Measurements from ENCODE around the gene TSPAN32. TPM values are rescaled to one million over a fixed set of nuclear protein-coding genes. Genes with fewer than 3 reads are reported as not detected.

Gene TSPAN32
- polyA plus RNA-seq, 2 of the 4 experiments (the other 2 are of a cell fraction), result not detected

GRCh38 chr11:2351701-2352100, 49.9 kb downstream of the TSPAN32 start:
- TF ChIP-seq ESRRA (IDR thresholded peaks at IDR 0.05; ENCODE audit: borderline replicate concordance, low read length) (no peak), CBX8 (IDR thresholded peaks at IDR 0.05) (no peak), POLR2AphosphoS2 (conservative IDR thresholded peaks at IDR 0.05; ENCODE audit: low read length) (no peak), EHF (CRISPR knock-in tag; IDR thresholded peaks at IDR 0.05) (no peak), NPAS2 (CRISPR knock-in tag; IDR thresholded peaks at IDR 0.05; ENCODE audit: borderline replicate concordance) (no peak), REST (IDR thresholded peaks at IDR 0.05) (no peak), TFCP2L1 (CRISPR knock-in tag; IDR thresholded peaks at IDR 0.05) (no peak), CBX2 (IDR thresholded peaks at IDR 0.05; ENCODE audit: borderline replicate concordance, low read depth) (no peak), HOXB5 (CRISPR knock-in tag; IDR thresholded peaks at IDR 0.05) (no peak), ZC3H11A (IDR thresholded peaks at IDR 0.05) (no peak), FOSB (CRISPR knock-in tag; IDR thresholded peaks at IDR 0.05) (no peak), ZSCAN20 (CRISPR knock-in tag; IDR thresholded peaks at IDR 0.05) (no peak), CEBPB (IDR thresholded peaks at IDR 0.05) (no peak)
- TF ChIP-seq, protein P1, sequence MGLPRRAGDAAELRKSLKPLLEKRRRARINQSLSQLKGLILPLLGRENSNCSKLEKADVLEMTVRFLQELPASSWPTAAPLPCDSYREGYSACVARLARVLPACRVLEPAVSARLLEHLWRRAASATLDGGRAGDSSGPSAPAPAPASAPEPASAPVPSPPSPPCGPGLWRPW (IDR thresholded peaks at IDR 0.05), result no peak

GRCh38 chr11:2352420-2352819, 50.6 kb downstream of the TSPAN32 start:
- no peak overlapping the region for H3K27ac ChIP-seq
- WGBS (ENCODE audit: missing lambda C conversion rate), result 67% methylated on average over 4 of the region's 4 CpGs
- no peak for ATAC-seq
- TF ChIP-seq ESRRA (IDR thresholded peaks at IDR 0.05; ENCODE audit: borderline replicate concordance, low read length) (no peak), RARB (CRISPR knock-in tag; IDR thresholded peaks at IDR 0.05) (no peak), CHD2 (IDR thresholded peaks at IDR 0.05; ENCODE audit: low read length, partially characterized antibody) (no peak), ATOH8 (CRISPR knock-in tag; IDR thresholded peaks at IDR 0.05; ENCODE audit: low read depth) (no peak), SMC3 (IDR thresholded peaks at IDR 0.05) (no peak), ZFP36 (IDR thresholded peaks at IDR 0.05; ENCODE audit: borderline replicate concordance, partially characterized antibody) (no peak), POLR2A (IDR thresholded peaks at IDR 0.05; ENCODE audit: low read length) (no peak), CEBPB (IDR thresholded peaks at IDR 0.05) (no peak), GATA3 (IDR thresholded peaks at IDR 0.05; ENCODE audit: borderline replicate concordance) (no peak)
- TF ChIP-seq, protein P1 (IDR thresholded peaks at IDR 0.05), result no peak
- TF ChIP-seq, protein P2, sequence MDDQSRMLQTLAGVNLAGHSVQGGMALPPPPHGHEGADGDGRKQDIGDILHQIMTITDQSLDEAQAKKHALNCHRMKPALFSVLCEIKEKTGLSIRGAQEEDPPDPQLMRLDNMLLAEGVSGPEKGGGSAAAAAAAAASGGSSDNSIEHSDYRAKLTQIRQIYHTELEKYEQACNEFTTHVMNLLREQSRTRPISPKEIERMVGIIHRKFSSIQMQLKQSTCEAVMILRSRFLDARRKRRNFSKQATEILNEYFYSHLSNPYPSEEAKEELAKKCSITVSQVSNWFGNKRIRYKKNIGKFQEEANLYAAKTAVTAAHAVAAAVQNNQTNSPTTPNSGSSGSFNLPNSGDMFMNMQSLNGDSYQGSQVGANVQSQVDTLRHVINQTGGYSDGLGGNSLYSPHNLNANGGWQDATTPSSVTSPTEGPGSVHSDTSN (IDR thresholded peaks at IDR 0.05), result no peak
- no peak for FAIRE-seq
- no peak overlapping the region for H3K4me2 ChIP-seq
- no peak for DNase-seq (ENCODE audit: low read depth in 1 of 2, low spot score in 1 of 2)
- CTCF ChIA-PET, result interaction anchor here (0.9 to 1.1 kb wide), 2 partner anchors 46 to 48 kb away, joined by 3 to 5 read pairs; no protein-coding TSS in a partner anchor
- no peaks in the 10 kb centered on the region for H3K4me1 ChIP-seq
- POLR2A ChIA-PET, result no interaction called here
- H3K9me3 ChIP-seq, result no peaks in the 10 kb centered on the region
- H3K4me3 ChIP-seq, result no peak overlapping the region

More at GRCh38 chr11:2351701-2352100, 49.9 kb downstream of the TSPAN32 start:
- WGBS (ENCODE audit: missing lambda C conversion rate), result 36% methylated on average over 3 of the region's 3 CpGs
- POLR2A ChIA-PET, result no interaction called here
- ATAC-seq (no peak), DNase-seq (ENCODE audit: low read depth in 1 of 2, low spot score in 1 of 2) (no peak), FAIRE-seq (no peak)
- H3K9me3 ChIP-seq, result no peaks in the 10 kb centered on the region
- no peak overlapping the region for H3K4me2 ChIP-seq
- CTCF ChIA-PET, result interaction anchor here (0.9 to 1.1 kb wide), 2 partner anchors 45 to 47 kb away, joined by 3 to 5 read pairs; no protein-coding TSS in a partner anchor
- H3K4me3 ChIP-seq, result no peak overlapping the region
- no peaks in the 10 kb centered on the region for H3K4me1 ChIP-seq
- no peak overlapping the region for H3K27ac ChIP-seq

Data from A549 (cell line).